ENCODE measurements around the gene TRIM38.
A peak's percentile ranks its signal among the peaks of the same experiment; 100 is the strongest.

The TRIM38 gene

DNA sequence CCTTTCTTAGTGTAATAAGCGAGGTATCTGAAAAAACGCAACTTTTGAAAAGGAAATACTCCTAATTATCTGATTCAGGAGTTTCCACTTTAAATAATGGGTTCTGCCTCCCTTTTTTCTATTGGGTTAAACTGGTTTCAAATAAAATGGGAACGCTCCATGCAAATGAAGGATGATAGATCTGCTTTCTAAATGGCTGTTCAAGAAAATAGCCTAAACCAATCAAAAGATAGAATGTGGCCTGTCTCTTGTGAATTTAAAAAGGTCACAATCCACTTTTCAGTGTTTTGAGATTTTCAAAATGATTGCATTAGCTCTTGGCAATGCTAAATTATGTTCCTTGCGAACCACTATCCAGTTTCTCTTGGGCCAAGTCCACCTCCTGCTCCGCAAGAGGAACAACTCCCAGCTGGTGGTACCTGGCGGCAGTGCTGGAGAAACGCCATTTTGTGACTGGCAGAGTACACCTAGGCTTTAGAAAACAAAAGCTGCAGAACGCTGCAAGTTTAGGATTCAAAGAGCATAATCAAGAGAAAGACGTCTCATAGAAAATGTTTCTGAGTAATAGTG lies 56.7 kb downstream of the TRIM38 start:
- no peak for TF ChIP-seq ZNF274 (IDR thresholded peaks at IDR 0.05; ENCODE audit: low read depth, low read length)
- no peak overlapping the region for H3K4me3 ChIP-seq (ENCODE audit: low read length)

- TF ChIP-seq ZNF274 (IDR thresholded peaks at IDR 0.05; ENCODE audit: low read depth, low read length) = no peak
- H3K4me3 ChIP-seq (ENCODE audit: low read length) = no peak overlapping the region
Observed at GRCh38 chr6:26019967-26020328, 57.3 kb downstream of the TRIM38 start.

GRCh38 chr6:26020329-26021000 lies 57.9 kb downstream of the TRIM38 start:
- no peak for TF ChIP-seq ZNF274 (IDR thresholded peaks at IDR 0.05; ENCODE audit: low read depth, low read length)
- H3K4me3 ChIP-seq (ENCODE audit: low read length) = peak overlapping the region; percentile 75

DNA sequence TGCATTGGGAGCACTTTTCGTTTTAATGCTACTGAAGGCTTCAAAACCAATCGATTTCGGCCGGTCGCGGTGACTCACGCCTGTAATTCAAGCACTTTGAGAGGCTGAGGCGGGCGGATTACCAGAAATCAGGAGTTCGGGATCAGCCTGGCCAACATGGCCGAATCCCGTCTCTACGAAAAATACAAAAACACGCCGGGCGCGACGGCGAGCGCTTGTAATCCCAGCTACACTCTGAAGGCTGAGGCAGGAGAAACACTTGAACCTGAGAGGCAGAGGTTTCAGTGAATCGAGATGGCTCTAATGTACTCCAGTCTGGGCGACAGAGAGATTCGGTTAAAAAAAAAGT lies 58.4 kb downstream of the TRIM38 start:
- H3K4me3 ChIP-seq (ENCODE audit: low read length) = peak overlapping the region; percentile 75
- TF ChIP-seq ZNF274 (IDR thresholded peaks at IDR 0.05; ENCODE audit: low read depth, low read length) = no peak

GRCh38 chr6:26021350-26022131 lies 58.9 kb downstream of the TRIM38 start:
- no peak for TF ChIP-seq ZNF274 (IDR thresholded peaks at IDR 0.05; ENCODE audit: low read depth, low read length)
- H3K4me3 ChIP-seq (ENCODE audit: low read length) = peak overlapping the region; percentile 75

- peak overlapping the region; percentile 52 for H3K4me3 ChIP-seq (ENCODE audit: low read length)
- no peak for TF ChIP-seq ZNF274 (IDR thresholded peaks at IDR 0.05; ENCODE audit: low read depth, low read length)
Observed at GRCh38 chr6:26022132-26022472, 59.5 kb downstream of the TRIM38 start.

- no peak for TF ChIP-seq ZNF274 (IDR thresholded peaks at IDR 0.05; ENCODE audit: low read depth, low read length)
Observed at GRCh38 chr6:26022737-26023136, 60.1 kb downstream of the TRIM38 start.

GRCh38 chr6:26024651-26025046 lies 62.0 kb downstream of the TRIM38 start:
- no peak overlapping the region for H3K4me3 ChIP-seq (ENCODE audit: low read length)
- no peak for TF ChIP-seq ZNF274 (IDR thresholded peaks at IDR 0.05; ENCODE audit: low read depth, low read length)

More at GRCh38 chr6:26022737-26023136, 60.1 kb downstream of the TRIM38 start:
- no peak overlapping the region for H3K4me3 ChIP-seq (ENCODE audit: low read length)

DNA sequence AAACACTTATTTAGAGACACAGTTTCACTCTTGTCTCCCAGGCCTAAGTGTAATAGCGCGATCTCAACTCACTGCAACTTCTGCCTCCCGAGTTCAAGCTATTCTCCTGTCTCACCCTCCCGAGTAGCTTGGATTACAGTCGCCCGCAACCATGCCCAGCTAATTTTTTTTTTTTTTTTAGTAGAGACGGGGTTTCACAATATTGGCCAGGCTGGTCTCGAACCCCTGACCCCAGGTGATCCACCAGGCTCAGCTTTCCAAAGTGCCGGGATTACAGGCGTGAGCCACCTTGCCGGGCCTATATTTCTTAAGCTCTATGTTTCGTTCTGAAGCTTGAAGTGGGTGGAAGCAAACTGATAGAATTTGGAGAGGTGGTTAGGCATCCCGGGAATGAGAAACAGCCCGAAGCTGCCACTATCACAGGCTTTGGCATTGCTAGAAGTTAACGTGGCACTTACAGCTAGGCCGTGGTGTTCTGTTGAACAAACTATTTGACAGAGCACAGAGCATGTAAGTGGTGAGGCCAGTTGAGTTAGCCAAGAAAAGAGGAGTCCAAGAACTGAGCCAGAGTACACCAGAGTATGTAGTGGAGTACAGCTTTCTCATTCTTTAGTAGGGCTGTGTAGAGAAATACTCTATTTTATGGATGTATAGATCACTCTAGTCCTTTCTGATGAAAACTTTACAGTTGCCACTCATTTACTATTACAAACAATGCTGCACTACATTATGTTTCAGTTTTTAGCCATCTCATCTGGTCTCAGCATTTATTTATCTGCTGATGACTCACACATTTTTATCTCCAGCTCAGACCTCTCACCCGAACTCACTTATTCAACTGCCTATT lies 62.7 kb downstream of the TRIM38 start:
- H3K4me3 ChIP-seq (ENCODE audit: low read length) = no peak overlapping the region; the same call in 1 of the 2 replicates
- no peak for TF ChIP-seq ZNF274 (IDR thresholded peaks at IDR 0.05; ENCODE audit: low read depth, low read length)

- TF ChIP-seq ZNF274 (IDR thresholded peaks at IDR 0.05; ENCODE audit: low read depth, low read length) = no peak
- peak overlapping the region; percentile 69 for H3K4me3 ChIP-seq (ENCODE audit: low read length)
Observed at GRCh38 chr6:26025894-26026832, 63.6 kb downstream of the TRIM38 start.

DNA sequence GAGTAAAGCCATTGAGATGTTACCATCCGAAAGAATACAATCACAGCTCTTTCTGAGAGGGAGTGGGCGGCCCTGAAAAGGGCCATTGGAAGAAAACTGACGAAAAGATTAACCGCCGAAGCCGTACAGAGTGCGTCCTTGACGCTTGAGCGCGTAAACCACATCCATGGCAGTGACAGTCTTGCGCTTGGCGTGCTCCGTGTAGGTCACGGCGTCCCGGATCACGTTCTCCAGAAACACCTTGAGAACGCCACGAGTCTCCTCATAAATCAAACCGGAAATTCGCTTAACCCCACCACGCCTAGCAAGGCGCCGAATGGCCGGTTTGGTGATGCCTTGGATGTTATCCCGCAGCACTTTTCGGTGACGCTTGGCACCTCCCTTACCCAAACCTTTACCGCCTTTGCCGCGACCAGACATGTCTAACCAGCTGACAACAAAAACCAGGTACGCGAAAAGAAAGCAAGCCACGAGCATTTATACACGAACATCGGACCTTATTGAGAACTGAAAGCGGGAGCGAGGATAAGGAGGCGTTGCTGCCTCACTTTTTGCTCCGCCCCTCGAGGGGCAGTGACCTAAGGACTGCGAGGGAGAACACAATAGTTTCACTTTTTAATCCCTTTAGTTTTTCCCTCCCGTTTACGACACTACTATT lies 64.4 kb downstream of the TRIM38 start:
- peak overlapping the region; percentile 69 for H3K4me3 ChIP-seq (ENCODE audit: low read length)
- no peak for TF ChIP-seq ZNF274 (IDR thresholded peaks at IDR 0.05; ENCODE audit: low read depth, low read length)

- TF ChIP-seq ZNF274 (IDR thresholded peaks at IDR 0.05; ENCODE audit: low read depth, low read length) = no peak
- peak overlapping the region; percentile 69; the same call in 1 of the 2 replicates for H3K4me3 ChIP-seq (ENCODE audit: low read length)
Observed at GRCh38 chr6:26027491-26028211, 65.0 kb downstream of the TRIM38 start.

Data from GM08714 (cell line).